Kasumi-1 (cell line): Measurements from ENCODE around the gene CSE1L.
"Not testable (repeated sequence)": the region's sequence is repeated elsewhere in the genome, so short reads cannot be mapped to it uniquely, and the experiment has no call there.

ENCODE experiments used
- DNase-seq, 2 experiments: peaks; one replicate each; lab custom pipeline; 2025; lab: John Stamatoyannopoulos, UW

The CSE1L gene

DNA sequence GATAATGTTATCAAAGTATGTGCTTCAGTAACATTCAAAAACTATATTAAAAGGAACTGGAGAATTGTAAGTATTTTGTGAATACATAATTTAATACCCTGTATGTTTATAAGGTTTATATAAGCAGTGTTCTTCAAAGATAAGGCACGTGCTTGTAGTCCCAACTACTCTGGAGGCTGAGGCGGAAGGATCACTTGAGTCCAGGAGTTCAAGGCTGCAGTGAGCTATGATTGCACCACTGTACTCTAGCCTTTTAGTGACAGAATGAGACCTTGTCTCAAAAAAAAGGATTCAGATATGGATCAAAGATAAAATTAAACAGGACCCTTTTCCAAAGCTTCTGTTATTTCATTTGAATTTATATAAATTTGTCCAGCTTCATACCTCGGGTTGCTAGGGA lies 17.2 kb downstream of the CSE1L start:
- DNase-seq: no peak

DNA sequence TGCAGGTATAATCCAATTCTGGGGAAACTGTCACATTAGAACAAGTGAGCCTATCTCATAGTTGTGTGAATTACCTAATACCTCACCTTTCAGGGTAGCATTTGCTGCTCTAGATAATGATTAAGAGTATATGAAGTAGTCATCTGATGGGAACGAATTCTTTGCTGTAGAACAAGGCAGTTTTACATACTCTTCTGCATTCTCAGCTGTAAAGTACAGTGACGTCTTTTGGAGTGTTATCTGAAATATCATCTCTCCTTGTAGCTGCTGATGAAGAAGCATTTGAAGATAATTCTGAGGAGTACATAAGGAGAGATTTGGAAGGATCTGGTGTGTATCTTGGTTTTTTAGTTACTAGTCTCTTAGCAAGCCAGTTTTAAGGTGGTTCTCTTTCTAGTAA lies 28.4 kb downstream of the CSE1L start:
- DNase-seq: no peak

DNA sequence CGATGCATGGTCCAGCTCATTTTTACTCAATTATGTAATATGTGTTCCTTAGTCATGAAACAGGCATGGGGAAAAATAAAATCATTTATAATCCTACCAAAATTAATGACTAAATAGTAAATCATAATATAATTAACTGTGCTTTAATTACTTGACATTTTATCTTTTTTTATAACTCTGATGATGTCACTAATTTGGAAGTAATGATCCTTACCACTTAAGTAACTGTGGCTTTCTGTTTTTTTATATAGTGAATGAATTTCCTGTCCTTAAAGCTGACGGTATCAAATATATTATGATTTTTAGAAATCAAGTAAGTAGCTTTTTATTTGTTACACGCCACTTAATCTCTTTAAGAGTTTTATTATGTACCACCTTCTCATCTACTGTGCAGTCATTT lies 32.2 kb downstream of the CSE1L start:
- no peak for DNase-seq

DNA sequence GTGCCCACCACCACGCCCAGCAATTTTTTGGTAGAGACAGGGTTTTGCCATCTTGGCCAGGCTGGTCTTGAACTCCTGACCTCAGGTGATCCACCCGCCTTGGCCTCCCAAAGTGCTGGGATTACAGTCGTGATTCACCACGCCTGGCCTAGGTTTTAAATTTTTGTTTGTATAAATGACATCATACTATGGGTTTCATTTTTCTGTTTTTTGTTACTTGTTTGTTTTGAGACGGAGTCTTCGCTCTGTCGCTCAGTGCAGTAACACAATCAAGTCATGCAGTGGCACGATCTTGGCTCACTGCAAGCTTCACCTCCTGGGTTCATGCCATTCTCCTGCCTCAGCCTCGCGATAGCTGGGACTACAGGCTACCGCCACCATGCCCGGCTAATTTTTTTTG lies 36.2 kb downstream of the CSE1L start:
- not testable (repeated sequence) for DNase-seq

DNA sequence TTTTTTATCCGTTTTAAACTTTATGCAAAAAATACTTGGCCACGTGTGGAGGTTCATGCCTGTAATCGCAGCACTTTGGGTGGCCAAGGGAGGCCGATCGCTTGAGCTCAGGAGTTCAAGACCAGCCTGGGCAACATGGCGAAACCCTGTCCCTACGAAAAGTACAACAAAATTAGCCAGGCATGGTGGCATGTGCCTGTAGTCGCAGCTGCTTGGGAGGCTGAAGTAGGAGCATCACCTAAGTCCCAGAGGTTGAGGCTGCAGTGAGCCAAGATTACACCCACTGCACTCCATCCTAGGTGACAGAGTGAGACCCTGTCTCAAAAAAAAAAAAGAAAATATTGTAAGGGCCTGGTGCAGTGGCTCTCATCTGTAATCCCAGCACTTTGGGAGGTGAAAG lies 45.0 kb downstream of the CSE1L start:
- DNase-seq: no peak

DNA sequence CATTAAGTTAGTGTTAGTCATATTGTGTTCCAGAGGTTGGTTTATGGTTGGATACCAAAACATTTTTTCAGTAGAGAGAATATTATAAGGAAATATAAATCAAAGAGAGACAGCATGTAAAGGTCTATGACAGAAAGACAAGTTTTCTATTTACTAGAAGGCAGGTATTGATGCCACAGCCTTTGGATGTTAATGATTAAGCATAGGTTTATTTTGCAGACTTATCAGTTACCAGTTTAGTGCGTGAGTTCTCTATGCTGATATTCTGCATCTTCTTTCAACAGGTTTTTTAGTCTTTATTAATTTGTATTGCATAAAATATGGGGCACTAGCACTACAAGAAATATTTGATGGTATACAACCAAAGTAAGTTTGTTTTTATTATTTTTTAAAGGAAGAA lies 45.6 kb downstream of the CSE1L start:
- no peak for DNase-seq

DNA sequence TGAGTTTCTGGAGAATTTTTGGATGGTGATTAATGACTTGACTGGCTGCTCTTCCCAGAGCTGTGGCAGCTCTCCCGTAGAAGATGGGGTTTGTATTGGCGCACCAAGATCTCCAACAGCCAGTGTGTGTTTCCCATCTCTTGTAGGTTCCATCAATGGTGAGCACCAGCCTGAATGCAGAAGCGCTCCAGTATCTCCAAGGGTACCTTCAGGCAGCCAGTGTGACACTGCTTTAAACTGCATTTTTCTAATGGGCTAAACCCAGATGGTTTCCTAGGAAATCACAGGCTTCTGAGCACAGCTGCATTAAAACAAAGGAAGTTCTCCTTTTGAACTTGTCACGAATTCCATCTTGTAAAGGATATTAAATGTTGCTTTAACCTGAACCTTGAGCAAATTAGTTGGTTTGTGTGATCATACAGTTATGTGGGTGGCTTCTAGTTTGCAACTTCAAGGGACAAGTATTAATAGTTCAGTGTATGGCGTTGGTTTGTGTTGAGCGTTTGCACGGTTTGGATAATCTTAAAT lies 50.2 kb downstream of the CSE1L start:
- DNase-seq: no peak

DNA sequence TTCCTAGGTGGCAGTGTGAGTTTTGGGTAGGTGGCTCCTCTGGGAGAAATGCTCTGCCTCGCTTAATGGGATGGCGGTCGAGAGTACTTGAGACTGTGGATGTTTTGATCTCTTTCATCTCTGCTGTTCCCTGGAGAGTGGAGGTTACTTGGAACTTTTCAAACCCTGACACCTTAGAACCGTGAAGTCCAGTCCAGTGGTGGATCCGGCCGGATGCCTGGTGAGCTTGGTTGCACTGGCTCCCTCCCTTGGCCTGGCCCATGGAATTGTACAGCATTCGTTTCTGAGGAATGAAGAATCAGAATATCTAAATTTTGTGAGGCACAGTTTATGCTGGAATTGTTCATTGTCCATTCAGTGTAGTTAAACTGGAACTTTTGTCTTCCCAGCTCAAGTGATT lies 51.0 kb downstream of the CSE1L start:
- no peak for DNase-seq

DNA sequence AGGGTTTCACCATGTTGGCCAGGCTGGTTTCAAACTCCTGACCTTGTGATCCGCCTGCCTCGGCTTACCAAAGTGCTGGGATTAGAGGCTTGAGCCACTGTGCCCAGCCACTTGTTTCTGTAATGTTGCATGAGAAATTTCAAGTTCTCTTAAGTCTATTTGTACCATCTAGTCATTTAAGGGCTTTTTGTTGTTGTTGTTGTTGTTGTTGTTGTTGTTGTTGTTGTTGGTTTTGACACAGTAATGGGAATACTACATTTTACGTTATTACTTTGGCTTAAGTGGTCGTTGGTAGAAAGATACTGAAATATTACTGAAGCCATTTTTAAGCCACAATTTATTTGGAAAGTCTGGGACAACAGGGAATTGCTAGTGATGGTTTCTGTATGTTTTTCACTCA lies 52.0 kb downstream of the CSE1L start:
- DNase-seq: no peak

DNA sequence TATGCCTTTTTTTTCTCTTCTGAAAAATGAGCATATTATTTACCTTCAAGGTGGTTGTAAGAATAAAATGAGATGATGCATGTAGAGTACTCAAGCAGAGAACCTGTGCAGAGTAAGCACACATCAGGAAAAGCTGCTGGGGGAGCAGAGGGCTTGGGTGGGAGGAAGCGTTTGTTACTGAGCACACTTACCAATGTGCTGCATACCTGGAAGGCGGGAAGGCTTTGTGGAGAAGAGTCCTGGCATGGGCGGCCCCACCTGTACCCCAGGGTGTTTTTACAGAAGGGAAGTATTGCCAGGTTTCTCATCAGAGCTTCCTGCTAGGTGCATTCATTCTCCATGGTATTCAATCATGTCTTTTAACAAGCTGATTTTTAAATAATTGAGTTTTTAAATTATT lies 52.9 kb downstream of the CSE1L start:
- no peak for DNase-seq

DNA sequence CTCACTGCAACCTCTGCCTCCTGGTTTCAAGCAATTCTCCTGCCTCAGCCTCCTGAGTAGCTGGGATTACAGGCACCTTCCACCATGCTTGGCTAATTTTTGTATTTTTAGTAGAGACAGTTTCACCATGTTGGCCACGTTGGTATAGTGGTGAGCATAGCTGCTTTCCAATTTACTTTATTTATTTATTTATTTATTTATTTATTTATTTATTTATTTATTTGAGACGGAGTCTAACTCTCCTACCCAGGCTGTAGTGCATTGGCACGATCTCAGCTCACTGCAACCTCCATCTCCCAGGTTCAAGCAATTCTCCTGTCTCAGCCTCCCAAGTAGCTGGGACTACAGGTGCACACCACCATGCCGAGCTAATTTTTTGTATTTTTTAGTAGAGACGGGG lies 54.2 kb downstream of the CSE1L start:
- DNase-seq: not testable (repeated sequence)

DNA sequence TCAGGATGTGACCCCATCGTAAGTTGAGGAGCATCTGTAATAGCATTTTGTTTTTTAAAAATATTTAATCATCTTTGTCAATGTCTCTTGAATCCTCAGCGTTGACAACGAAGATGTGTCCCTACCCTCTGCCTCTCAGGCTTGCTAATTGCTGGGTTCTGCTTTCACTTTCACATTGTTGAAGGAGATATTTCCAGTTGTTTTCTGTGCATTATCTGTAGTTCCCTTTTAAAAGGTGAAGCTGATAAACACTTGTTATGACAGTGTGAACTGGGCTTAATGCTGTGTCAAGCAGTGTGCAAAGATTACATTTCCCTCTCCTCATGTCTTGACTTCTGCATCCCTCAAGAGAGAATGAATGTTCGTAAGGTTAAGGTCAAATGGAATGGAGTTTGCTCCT lies 54.9 kb downstream of the CSE1L start:
- DNase-seq: no peak

DNA sequence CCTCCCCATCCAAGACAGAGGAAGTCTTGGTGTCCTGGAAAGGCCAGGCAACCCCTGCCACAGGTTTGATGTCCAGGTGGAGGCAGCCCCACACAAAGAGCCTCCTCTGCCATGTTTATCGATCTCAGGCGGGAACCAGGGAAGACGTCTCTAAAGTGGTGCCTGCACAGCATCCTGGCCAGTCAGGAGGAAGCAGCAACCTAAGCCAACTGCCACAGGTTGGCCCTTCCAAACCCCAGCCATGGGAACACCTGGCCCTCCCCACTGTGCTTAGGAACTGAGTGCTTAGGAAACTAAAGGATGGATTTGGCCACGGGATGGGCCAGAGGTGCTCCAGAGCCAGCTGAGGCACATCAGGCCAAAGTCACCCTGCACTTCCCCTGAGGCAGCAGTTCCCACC lies 56.9 kb downstream of the CSE1L start:
- no peak for DNase-seq

DNA sequence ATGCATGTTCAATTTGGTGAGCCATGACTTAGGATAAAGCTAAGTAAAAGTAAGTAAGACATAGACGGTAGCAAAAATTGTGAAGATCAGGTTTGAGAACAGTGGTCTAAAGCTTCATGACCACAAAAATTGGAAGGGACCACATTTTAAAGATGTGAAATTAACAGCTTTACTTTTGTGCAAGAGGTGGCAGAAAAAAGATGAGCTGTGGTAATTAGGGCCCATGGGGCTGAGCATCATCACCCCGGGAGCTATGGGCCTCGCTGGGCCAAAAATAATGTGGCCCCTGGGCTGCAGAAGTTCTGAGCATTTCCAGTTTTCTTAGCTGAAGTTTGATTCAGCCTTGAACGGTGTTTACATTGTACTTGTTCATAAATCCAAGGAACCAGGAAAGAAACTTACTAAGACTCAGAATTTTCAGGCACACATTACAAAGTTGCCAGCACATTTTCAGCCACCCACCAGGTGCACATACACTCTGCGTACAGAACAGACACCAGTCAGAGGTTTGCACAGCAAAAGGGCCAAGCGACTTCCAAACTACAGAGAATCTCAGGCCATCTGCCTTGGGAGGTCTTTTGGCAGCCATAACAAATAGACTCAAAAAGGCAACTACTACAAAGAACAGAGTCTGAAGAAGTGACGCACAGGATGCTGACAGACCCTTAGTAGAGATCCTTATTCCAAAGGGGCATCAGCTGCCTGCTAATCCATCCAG lies 57.7 kb downstream of the CSE1L start:
- DNase-seq: no peak

DNA sequence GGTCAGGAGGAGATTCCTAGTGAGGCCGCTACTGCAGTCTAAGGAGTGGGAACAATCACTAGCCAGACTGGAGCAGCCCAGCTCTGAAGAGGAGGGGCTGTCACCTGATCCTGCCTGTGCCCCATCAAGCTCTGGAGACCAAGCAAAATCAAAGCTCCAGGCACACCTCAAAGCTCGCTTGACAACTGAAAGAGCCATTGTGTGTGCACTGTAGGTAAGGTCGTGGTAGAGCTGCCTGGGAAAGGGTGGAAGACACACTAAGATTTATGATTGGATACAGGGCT lies 58.2 kb downstream of the CSE1L start:
- DNase-seq: no peak

DNA sequence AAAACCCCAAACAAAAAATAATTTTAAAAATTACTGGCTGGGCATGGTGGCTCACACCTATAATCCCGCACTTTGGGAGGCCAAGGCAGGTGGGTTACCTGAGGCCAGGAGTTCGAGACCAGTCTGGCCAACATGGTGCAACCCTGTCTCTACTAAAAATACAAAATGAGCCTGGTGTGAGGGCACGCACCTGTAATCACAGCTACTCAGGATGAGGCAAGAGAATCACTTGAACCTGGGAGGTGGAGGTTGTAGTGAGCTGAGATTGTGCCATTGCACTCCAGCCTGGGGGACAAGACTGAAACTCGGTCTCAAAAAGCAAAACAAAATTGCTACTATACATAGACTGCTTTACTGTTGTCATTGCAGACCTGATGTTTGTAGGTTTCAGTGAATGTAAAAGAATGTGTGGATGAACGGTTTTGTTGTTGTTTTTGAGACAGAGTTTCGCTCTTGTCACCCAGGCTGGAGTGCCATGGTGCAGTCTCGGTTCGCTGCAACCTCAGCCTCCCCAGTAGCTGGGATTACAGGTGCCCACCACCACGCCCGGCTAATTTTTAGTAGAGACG lies 59.0 kb downstream of the CSE1L start:
- not testable (repeated sequence) for DNase-seq

DNA sequence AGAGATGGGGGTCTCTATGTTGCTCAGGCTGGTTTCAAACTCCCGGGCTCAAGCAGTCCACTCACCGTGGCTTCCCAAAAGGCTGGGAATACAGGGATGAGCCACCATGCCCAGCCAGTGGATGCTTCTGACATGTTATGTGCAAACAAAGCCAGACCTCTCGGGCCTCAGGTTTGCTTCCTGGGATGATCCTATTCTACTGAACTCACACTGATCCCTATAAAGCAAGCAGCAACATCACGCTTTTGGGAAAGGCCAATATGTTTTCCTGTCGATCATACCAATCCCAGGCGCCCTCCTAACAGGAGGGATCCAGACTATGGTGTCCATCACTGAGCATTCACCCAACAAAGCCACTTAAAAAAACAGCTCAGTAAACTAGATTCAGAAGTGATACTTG lies 60.2 kb downstream of the CSE1L start:
- no peak for DNase-seq

DNA sequence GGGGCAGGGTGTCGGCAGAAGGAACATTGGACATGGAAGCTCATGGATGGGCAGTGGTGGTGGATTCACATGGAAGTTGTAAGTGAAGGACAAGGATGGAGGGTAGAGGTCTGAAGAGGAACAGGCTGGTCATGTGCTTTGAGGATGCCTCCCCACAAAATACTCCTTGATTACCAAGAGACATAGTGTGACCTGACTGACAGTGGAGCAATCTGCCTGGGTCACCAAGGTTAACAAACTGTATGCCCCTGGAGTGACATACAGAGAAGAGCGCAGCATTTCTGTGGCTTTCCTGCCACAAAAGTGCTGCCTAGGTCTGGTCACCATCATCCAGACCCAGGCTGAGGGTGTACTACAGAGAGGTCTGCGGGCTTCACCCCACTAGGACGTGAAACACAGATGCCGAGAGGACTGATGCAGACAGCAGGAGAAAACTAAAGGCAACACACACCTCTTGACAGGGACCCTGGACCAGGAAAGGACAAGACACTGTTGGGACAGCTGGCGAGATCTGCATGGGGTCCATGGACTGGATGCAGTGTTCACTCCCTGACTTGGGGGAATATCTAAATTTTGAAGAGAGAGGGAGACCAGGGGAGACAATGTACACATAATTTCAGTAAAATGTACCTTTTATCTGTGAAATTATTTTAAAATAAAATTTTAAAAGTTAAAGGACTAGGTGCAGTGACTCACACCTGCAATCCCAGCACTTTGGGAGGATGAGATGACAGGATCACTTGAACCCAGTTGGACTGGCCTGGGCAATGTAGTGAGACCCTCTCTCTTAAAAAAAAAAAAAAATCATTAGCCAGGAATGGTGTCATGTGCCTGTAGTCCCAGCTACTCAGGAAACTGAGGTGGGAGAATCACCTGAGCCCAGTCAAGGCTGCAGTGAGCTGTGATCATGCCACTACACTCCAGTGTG lies 64.9 kb downstream of the CSE1L start:
- DNase-seq: no peak

DNA sequence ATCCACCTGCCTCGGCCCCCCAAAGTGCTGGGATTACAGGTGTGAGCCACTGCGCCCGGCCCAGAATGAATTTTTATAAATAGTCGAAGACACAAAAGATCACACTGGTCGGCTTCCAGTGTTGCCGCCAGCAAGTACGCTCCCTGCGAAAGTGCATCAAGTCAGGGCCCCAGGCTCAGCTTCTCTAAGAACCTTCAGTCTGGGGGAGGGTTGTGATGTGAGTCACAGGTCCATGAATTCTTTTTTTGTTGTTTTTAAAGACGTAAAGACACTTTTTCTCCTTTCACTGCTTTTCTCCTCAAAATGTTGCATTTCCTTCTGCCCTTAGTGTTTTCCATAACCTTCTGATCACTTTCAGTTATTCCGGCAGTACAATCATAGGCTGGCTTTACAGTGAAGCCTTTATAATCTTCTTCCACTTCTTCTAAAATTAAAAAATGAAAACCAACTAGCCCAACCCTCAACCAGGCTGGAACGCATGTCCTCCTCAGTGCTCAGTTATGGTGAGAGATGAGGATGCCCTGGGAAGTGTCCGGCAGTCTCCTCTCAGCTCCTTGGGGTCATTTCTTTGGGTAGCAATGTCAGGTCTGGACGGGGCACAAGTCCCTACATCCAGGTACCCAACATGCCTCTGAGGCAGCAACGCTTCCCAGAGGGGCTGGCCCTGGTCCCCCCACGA lies 66.6 kb downstream of the CSE1L start:
- no peak for DNase-seq

DNA sequence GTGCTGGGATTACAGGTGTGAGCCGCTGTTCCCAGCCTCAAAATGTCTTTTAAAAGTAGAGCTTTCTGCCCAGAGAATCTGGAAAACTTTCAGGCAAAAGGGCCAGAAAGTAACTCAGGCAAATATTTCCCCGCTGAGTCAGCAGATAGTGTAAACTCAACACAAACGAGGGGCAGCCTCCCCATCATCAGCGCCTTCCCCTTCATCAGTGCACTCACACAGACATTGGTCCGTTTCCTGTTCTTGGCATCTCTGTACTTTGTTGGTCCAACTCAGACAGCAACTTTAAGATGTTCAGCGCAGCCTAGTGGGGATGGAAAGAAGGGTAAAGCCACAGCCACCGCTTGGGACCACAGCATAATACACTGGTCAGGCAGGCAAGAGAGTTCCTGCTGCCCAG lies 69.5 kb downstream of the CSE1L start:
- DNase-seq: no peak

DNA sequence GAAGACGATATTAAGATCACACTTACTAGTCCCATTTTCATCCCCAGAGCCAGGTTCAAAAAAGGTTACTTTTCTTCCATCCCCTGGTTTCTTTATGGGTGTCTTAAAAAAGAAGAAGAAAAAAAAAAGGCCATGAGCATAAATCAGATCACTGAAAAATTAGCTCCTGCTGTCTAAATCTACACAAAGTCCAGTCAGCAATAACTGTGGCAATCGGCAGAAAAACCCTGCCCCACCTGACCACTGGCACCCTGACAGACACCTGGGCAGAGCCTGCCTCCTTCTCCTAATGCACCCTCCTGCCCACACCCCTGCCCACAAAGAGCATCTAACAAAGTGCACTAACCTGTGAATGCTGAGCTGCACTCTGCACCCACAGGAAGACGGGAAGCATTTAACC lies 72.2 kb downstream of the CSE1L start:
- DNase-seq: no peak

DNA sequence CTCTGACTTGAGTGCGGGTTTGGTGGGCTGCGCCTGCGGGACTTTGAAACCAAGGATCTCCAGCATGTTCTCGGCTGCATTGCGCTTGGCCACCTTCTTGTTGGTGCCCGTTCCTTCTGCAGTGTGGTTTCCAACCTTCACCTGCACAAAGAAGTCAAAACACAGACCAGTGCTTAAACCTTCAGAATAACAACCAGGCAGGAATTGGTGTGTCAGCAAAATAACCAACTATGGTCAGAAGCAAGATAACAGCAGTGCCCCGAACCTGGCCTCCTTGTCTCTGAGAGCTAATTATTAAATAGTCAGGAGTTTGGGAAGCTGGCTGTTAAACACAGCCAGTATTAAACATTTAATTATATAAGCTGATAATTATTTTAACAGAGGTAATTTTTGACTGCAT lies 73.9 kb downstream of the CSE1L start:
- no peak for DNase-seq

DNA sequence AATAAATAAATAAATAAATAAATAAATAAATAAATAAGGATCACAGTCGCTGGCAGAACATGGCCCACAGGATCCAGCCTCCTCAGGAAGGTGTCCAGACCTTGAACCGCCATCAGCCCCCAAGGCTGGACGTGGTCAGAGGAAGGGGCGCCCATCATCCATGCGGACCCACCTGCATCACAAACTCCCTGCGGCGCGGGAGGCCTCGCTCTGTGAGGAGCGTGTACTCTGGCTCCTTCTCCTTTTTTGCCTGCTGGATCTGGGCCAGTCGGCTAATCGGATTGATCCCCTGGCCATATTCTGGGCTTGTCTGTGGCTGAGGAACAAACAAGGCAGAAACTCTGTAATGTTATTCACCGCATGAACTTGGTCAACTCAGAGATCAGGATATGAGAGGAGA lies 76.8 kb downstream of the CSE1L start:
- no peak for DNase-seq
